ENCODE results near the gene LAIR2. TPM values are rescaled to one million over a fixed set of nuclear protein-coding genes. Genes with fewer than 3 reads are reported as not detected.

The LAIR2 gene
- total RNA-seq, 1 donor from 2014 or later: not detected

- no peaks in the 10 kb centered on the region for H3K9me3 ChIP-seq (replicated peaks)
- H3K27ac ChIP-seq (replicated peaks): peak overlapping the region; percentile 89
- H3K27me3 ChIP-seq (ENCODE audit: low read depth): peaks cover 47% of the 10 kb centered on the region
- peaks cover 37% of the 10 kb centered on the region for H3K4me1 ChIP-seq
- no peak for TF ChIP-seq CTCF (IDR thresholded peaks at IDR 0.05; ENCODE audit: borderline replicate concordance)
- intact Hi-C loops (cut with micrococcal nuclease): no loop called here
- peak overlapping the region; percentile 67 for H3K4me3 ChIP-seq
- DNase-seq: no peak
- H3K36me3 ChIP-seq: no peaks in the 10 kb centered on the region
These were observed 28.7 kb upstream of the LAIR2 start for GRCh38 chr19:54473892-54474372.

- intact Hi-C loops (cut with micrococcal nuclease): no loop called here
- Histone ChIP-seq H3K4me3 (no peak overlapping the region), H3K27me3 (ENCODE audit: low read depth) (peaks cover 42% of the 10 kb centered on the region), H3K9me3 (replicated peaks) (no peaks in the 10 kb centered on the region), H3K36me3 (no peaks in the 10 kb centered on the region), H3K27ac (replicated peaks) (no peak overlapping the region), H3K4me1 (peaks cover 21% of the 10 kb centered on the region)
- DNase-seq: no peak
- TF ChIP-seq CTCF (IDR thresholded peaks at IDR 0.05; ENCODE audit: borderline replicate concordance): no peak
These were observed 26.9 kb upstream of the LAIR2 start for GRCh38 chr19:54475706-54476105.

GRCh38 chr19:54477650-54478049, 25.0 kb upstream of the LAIR2 start:
- H3K4me1 ChIP-seq: peaks cover 17% of the 10 kb centered on the region
- intact Hi-C loops (cut with micrococcal nuclease): no loop called here
- no peaks in the 10 kb centered on the region for H3K36me3 ChIP-seq
- H3K9me3 ChIP-seq (replicated peaks): no peaks in the 10 kb centered on the region
- no peak for DNase-seq
- H3K27me3 ChIP-seq (ENCODE audit: low read depth): peaks cover 41% of the 10 kb centered on the region
- TF ChIP-seq CTCF (IDR thresholded peaks at IDR 0.05; ENCODE audit: borderline replicate concordance): no peak
- no peak overlapping the region for H3K4me3 ChIP-seq
- no peak overlapping the region for H3K27ac ChIP-seq (replicated peaks)

DNA sequence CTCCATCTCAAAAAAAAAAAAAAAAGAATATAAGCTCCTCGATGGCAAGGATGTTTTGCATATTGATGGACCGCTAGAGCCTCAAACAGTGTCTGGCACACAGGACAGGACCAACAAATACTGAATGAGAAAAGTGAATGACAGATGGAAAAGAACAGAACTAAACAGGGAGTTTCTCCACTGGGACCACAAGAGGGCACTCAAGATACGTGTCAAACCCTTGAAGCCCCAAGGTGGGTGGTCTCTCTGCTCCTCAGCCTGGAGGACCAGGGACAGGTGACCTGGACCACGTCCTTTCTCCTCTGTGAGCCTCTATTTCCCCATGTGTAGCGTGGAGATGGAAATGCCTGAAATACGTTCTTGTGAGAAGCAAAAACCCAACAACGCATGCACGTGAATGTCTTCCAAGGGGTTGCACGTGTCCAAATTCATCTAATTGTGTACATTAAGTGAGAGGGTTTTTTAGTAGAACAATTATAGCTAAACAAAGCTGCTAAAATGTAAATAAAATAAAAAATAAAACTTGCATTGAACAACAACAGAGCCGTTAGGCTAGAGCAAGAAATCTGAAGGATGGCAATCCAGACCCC, 23.9 kb upstream of the LAIR2 start:
- TF ChIP-seq CTCF (IDR thresholded peaks at IDR 0.05; ENCODE audit: borderline replicate concordance): peak; percentile 69
- Histone ChIP-seq H3K36me3 (no peaks in the 10 kb centered on the region), H3K9me3 (replicated peaks) (no peaks in the 10 kb centered on the region), H3K27ac (replicated peaks) (no peak overlapping the region), H3K4me3 (no peak overlapping the region), H3K4me1 (peaks cover 7% of the 10 kb centered on the region), H3K27me3 (ENCODE audit: low read depth) (peaks cover 43% of the 10 kb centered on the region)
- intact Hi-C loops (cut with micrococcal nuclease): no loop called here
- DNase-seq: no peak

GRCh38 chr19:54480051-54480450, 22.6 kb upstream of the LAIR2 start:
- peaks cover 5% of the 10 kb centered on the region for H3K4me1 ChIP-seq
- intact Hi-C loops (cut with micrococcal nuclease): no loop called here
- DNase-seq: no peak

More at GRCh38 chr19:54480051-54480450, 22.6 kb upstream of the LAIR2 start:
- Histone ChIP-seq H3K9me3 (replicated peaks) (no peaks in the 10 kb centered on the region), H3K27ac (replicated peaks) (no peak overlapping the region), H3K27me3 (ENCODE audit: low read depth) (peaks cover 53% of the 10 kb centered on the region), H3K4me3 (no peak overlapping the region), H3K36me3 (no peaks in the 10 kb centered on the region)
- TF ChIP-seq CTCF (IDR thresholded peaks at IDR 0.05; ENCODE audit: borderline replicate concordance): no peak

Measured in left ventricle myocardium inferior (tissue), 1 donor.